Body of pancreas (tissue), 4 donors: Measurements from ENCODE around the gene ADRA2C.

Experiments used
- POLR2A ChIP-seq, 3 donors: fragments of 450-650 bp; IDR thresholded peaks; one replicate each; pipeline ENCODE4 v1.6.1; 2016; ENCODE audit warnings: antibody characterized with exemption in 3 of 3, mild to moderate bottlenecking in 2 of 3
- TF ChIP-seq, protein P1 (sequence below), 7 experiments: fragments of 450-650 bp in 4 of 7; fragments of 200-600 bp in 3 of 7; sonication (generic) in 3 of 7; IDR thresholded peaks; one replicate each; pipeline ENCODE4 v1.5.1; 2016 to 2019; ENCODE audit warnings: antibody characterized with exemption in 7 of 7

GRCh38 chr4:3766036-3766784, at the start of gene ADRA2C:
- TF ChIP-seq, protein P1, sequence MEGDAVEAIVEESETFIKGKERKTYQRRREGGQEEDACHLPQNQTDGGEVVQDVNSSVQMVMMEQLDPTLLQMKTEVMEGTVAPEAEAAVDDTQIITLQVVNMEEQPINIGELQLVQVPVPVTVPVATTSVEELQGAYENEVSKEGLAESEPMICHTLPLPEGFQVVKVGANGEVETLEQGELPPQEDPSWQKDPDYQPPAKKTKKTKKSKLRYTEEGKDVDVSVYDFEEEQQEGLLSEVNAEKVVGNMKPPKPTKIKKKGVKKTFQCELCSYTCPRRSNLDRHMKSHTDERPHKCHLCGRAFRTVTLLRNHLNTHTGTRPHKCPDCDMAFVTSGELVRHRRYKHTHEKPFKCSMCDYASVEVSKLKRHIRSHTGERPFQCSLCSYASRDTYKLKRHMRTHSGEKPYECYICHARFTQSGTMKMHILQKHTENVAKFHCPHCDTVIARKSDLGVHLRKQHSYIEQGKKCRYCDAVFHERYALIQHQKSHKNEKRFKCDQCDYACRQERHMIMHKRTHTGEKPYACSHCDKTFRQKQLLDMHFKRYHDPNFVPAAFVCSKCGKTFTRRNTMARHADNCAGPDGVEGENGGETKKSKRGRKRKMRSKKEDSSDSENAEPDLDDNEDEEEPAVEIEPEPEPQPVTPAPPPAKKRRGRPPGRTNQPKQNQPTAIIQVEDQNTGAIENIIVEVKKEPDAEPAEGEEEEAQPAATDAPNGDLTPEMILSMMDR (IDR thresholded peaks at IDR 0.05) = peak in 2 of 7 experiments; percentile 16 to 17
- no peak for TF ChIP-seq POLR2A (IDR thresholded peaks at IDR 0.05)
